GM03348 (cell line): ENCODE results near the gene KDM4C.
"Not testable (repeated sequence)": the region's sequence is repeated elsewhere in the genome, so short reads cannot be mapped to it uniquely, and the experiment has no call there.

ENCODE experiments used
- DNase-seq: peaks from one replicate; pipeline ENCODE4 v3.0.0; 2012; ENCODE audit warnings: low spot score

Gene KDM4C

DNA sequence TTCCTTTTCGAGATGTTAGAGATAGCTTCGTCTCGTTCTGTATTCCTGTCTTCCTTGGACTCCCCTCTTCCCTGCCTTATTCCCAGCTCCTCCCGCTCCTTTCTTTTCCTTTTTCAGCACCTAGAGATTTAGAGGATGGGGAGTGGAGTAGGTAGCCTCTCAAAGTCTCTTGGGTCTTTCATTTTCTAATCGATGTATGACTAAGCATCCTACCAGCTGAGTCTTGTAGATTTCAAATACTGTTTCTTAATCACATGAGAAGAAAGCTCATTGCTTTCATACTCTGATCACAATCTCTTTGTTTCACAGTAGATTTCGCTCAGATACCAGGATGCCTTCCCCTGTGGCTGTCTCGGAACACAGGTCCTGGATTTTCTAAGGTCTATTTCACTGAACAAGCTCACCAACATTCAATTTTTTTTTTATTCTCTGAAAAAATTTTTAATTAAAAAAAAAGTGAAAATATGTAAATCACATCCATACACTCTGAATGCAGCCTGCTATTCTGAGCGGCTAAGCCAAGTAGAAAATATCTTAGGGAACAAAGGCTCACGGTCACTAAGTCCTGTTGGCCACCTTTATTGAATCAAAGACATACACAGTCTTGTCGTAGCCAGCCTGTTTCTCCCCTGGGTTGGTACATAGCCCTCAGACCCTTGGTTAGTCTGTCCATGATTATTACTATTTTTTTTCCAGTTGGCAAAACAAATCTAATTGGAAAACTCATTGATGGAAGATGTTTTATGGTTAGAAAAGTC is 413.8 kb downstream of the KDM4C start:
- no peak for DNase-seq

DNA sequence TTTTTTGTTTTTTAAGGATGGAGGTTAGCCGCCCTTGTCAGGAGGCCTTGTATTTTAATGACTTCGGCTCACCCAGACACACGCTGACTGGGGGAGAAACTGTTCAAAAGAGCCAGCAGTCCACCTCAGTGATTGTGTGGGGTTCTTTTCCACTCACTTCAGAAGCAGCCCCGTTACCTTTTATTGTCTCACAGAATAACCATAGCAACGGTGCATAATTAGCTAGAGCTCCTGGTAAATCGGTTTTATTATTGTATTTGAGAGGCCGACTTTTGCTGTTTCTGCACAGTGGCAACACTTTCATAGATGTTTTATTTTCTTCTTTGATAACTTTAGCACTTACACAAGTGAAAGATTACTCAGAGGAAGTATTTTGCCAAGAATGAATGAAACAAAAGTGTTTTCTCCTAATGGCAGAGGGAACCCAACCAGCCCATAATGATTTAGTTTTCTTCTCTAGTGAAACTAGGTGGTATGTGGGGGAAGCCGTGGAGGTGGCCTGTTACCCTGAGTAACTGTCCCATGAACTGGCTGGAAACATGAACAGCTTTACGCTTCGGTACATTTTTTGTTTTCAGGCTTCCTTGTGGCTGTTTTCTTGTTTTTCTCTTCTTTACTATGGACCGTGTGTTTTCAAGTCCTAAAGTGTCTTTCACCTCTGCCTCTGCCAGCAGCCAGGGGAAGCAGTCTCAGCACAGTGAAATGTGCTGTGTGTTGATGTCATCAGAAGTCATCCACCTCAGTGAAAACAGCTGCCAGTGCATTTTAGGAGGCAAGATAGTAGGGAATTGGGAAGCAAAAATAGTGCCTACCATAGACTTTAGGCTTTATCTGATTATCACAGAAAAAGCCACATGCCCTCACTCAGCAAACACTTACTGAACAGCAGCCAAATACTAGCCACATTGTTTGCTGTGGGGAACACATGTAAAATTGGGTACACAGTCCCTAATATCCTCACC is 414.7 kb downstream of the KDM4C start:
- DNase-seq = peak; percentile 55

DNA sequence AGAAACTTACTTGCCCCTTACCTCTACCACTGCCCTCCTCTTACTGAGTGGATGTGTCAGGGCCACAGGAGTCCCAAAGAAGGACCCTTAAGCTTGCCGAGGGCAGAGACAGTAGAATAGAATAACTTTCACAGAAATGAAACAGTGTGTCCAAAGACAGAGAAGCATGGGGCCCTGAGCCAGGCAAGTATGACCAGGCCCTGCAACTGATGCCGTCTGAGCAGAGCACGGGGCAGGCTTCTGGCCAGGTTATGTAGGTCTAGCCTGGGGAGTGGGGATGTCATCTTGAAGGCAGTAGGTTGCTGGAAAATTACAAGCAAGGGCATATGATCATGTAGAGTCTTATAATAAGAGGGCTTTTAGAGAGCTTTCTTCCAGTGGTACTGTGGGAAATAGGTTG is 415.4 kb downstream of the KDM4C start:
- no peak for DNase-seq

DNA sequence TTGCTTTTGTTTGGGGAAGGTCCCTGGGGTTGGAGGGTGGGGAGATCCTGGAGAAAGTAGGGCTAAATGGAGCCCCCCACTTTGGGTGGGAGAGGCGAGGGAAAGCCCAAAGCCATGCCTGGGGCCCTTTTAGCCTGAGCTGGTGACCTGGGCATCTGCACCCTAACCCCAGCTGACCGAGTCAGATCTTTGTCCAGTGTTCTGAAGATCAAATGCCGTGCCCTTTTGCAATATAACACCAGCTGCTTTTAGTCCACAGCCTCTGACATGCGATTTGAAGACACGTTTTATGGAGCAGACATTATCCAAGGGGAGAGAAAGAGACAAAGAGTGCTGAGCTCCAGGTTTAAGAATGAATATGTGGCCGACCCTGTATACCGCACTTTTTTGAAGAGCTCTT is 416.5 kb downstream of the KDM4C start:
- no peak for DNase-seq

DNA sequence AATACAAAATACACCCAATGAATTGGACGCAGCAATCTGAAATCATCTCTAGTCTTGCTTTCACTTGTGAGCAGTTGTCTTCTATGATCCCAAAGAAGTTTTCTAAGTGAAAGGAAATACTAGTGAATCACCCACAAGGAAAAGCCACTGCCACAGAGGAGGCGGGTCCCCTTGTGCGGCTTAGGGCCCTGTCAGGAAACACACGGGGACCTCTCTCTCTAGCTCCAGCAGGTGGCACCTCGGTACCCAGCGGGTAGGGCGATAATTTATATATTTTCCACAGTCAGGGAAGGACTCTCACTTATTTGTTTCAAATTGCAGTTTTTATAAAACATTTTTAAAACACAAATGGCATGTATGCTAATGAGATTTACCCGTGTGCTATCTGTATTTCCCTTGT is 417.1 kb downstream of the KDM4C start:
- DNase-seq = no peak

DNA sequence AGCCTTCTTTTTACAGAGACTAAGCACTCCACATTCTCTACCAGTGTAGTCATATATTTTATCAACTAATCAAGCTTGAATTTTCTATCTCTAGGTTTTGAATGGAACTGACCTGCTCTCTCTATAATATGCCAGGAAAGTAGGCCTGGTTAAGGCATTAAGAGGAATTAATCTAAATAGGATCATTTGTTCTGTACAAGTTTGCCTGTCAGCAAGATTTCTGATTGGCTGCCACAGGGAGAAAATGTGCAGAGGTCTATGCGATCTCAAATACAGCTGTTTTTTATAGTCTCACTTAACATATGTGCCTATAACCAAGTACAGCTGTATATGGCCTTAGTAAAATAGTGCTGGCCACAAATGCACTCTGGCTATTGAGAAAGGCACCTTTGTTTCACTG is 418.8 kb downstream of the KDM4C start:
- no peak for DNase-seq

DNA sequence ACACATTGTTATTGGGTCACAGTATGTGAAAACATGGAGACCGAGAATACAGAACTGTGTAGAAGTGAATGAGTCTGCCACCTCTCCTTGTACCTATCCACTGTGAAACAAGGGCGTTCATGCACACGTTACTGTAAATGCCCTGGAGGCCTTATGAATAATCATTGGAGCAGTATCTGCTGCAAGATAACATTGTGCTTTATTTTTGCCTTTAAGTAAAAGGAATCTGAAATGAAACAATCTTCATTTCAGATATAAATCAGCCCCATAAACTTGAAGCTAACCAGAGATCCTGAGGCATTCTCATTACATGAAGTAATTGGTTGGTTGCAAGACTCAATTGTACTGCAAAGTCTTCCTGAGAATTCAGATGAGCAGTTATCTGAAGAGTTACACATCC is 419.6 kb downstream of the KDM4C start:
- no peak for DNase-seq

DNA sequence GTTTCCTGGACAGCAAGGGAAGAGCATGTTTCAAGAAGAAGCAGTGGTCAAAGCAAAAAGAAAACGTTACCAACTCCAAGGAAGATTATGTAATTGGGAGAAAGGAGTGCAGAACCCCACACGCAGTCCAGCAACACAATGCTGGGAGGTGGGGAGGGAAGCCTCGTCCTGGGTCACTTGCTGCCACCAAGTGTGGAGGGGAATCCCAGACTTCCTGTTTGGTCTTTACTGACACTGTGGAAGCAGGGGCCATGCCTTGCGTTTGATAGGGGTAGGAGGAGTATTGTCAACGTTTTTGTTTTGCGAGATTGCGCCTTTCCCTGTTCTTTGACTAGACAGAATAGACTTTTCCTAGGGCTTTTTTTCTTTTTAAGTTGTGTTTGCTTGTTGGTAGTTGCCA is 421.0 kb downstream of the KDM4C start:
- no peak for DNase-seq

DNA sequence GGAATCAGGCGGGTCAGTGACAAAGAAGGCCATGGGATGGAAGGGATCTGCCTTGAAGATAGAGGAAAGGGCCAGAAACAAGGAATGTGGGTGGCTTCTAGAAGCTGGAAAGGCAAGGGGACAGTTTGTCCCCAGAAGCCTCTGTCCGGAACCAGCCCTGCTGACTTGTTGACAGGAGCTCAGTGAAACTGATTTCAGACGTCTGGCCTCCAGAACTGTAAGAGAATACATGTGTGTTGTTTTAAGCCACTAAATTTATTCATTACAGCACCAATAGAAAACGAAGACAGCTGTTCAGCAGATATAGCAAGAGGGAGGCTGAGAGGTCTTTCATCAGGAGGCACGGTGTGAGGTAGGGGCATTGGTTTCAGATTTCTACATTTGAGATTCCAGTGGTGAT is 422.5 kb downstream of the KDM4C start:
- no peak for DNase-seq

DNA sequence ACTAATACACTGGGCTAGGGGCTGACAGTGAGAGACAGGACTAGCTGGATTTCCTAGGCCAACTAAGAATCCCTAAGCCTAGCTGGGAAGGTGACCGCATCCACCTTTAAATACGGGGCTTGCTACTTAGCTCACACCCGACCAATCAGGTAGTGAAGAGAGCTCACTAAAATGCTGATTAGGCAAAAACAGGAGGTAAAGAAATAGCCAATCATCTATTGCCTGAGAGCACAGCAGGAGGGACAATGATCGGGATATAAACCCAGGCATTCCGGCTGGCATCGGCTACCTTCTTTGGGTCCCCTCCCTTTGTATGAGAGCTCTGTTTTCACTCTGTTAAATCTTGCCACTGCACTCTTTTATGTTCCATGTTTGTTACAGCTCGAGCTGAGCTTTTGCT is 425.4 kb downstream of the KDM4C start:
- DNase-seq = not testable (repeated sequence)

DNA sequence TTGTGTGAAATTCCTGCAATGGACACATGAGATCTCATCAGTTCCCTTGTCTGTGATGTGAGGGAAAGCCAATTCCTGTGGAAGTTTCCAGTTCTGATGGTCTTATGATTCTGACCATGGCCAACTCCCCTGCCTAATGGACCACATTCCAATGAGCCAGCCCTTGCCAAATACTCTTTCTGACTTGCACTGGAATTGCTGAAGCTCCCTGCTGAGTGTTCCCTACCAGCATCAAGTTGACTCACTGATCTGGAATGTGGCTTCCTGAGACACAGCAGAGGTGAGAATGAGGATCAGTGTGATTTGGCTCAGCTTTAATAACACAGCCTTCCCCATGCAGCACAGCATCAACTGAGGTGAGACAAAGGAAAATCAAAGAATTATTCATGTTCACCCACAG is 427.8 kb downstream of the KDM4C start:
- DNase-seq = peak; percentile 66

DNA sequence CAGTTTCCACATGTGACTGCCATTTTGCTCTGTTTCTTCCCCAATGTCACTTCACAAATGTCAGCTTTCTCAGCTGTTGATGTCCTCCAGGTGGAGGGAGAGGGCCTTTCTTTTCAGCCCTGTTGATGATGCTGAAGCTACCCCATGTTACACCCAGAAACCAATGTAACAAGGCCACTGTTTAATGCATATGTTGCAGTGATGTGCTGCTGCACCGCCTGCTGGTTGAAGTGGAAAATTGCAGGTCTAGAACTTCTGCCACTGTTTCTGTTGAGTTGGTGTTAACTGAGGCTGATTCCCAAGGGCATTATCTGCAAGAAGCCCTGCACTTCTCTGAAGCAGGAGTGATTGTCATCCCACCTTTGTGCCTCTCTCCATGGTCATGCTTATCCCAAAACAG is 428.4 kb downstream of the KDM4C start:
- DNase-seq = no peak

DNA sequence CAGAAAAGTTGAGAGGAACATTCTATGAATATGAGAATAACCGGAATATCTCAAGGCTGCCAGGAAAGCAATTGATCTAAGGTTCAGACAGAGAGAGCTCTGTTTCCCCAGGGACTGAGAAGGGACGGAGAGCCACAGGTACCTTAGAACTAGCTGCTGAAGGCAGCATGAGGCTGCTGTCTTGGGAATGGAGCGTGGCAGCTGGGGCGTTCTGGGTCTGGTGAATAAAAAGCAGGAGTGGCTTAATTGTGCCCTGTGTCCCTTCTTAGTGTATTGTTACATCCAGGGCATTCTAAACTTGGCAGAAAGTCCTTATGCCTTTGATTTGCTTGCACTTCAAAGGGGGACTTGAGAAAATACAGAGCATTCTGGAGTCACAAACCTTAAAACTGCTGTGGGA is 434.5 kb downstream of the KDM4C start:
- no peak for DNase-seq

DNA sequence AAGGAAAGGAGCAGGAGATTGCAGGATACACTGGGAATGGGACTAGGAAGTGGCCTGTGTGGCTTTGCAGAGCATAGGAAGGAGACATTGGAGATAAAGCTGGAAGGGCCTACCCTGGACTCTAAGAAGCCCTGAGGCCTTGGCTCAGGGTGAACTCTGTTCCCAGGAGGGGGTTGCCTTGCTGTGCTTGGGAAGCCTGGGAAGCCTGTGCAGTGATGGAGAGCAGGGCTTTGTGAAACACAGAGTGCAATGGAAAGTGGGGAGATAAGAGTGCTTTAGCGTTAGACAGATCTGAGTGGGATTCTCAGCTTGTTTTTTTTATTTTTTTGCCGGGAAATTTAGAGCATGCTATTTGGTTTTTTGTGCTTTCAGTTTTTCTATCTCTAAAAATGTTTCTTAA is 437.8 kb downstream of the KDM4C start:
- no peak for DNase-seq

DNA sequence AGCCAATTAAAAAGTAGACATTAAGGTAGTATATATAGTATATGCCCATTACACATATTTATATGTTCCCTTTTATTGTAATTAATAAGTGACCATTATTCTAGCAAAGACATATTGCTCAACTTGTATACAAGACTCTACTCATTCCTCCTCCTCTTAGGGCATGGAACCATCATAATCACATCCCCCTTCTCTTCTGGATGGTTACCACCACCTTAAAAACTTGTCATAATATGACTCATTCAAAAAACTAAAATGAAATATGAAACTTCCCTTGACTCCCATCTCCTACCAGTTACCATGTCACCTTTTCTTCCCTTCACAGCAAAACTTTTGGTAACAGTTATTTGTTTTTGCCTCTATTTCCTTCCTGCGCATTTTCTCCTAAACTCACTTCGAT is 438.7 kb downstream of the KDM4C start:
- no peak for DNase-seq

DNA sequence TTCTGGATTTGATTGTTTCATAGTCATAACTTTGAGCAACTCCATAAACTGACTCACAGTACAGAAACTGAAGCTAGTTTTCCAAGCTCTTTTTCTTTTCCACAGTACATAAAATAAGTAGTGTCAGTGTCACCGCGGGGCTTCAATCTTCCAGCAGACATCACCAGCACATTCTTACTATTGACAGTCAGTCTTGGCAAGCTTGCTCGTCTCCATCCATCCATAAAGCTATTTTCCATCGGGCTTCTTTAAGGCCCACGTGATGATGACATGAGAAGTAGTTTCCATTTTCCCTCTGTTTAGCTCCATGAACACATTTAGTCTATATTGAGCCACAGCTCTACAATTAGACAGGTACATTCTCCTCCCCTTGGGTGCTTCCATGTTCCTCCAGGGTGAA is 443.4 kb downstream of the KDM4C start:
- no peak for DNase-seq

DNA sequence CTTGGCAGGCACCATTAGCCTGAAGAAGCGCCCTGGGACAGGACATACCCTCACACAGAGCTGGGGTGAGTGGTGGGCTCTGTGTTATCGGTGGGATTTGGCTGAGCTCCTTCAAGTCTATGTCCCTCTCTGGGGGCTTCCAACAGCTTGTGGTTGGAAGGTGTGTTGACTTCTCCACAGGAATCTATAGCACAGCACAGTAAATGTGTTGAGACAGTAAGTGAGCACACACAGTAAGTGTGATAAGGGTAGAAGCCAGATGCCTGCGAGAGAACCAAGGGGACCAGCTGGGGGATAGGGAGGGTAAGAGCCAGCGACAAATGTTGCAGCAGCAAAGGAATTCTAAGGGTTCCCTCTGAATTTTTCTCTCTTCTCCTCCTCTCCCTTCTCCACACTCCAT is 448.0 kb downstream of the KDM4C start:
- no peak for DNase-seq

DNA sequence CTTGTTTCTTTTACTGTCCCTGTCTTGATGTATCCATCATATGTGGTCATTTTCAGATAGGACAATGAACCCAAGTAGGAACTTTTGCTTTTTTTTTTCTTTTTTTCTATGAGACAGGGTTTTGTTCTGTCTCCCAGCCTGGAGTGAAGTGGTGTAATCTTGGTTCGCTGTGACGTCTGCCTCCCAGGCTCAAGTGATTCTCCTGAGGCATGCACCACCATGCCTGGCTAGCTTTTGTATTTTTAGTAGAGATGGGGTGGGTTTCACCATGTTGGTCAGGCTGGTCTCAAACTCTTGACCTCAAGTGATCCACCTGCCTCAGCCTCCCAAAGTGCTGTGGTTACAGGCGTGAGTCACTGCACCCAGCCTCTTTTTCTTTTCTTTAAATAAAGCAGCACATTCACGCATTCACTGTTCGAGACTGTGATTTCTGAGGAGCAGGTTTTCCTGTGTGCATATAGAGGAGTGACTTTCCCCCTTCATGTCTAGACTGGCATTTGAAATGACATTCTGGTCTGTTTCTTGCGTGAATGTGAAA is 448.5 kb downstream of the KDM4C start:
- DNase-seq = no peak

DNA sequence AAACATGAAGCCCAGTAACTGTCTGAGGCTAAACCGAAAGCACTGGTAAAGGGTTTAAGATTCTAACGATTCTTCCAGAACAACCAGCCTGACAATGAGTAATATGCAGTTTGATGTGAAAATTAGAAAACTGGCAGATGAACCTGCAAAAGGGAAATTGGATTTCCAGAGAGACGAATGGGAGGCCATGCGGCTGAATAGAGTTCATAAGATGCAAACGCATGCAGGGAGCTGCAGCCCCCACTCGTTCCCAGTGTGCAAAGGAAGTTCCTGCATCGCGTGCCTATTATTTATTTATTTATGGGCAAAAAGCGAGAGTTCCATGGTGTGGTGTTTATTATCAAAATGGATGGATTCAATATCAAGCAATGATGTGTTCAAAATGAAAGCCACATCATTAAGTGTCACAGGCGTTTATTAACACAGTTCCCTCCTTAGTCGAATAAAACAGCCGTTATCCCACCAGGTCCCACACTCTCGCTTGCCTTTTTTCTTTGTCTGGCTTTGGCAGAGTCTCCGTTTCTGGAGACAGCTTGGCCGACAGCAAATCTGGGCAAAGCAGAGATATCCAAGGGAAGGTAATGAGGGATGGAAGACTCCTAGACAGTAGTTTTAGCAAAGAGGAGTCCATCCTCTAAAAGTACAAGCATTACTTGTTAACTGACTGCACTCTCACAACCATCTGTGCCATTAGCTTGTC is 451.4 kb downstream of the KDM4C start:
- no peak for DNase-seq

DNA sequence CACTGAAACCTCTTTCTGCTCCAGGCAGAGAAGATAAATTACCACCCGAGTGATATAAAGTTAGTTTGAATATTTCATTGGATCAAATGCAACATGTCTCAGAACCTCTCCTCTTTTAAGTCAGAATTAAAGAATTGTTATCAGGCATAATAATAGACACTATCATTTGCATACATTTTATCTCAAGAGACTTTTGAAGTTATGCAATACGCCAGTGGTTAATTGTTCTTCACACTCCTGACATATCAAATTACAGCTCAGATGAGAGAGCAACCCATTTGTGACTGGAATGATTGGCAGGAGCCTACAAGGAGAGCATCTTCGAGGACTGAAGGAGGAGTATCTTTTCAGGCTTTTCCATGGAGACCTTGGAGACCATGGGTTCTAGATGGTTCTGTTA is 452.2 kb downstream of the KDM4C start:
- DNase-seq = no peak

DNA sequence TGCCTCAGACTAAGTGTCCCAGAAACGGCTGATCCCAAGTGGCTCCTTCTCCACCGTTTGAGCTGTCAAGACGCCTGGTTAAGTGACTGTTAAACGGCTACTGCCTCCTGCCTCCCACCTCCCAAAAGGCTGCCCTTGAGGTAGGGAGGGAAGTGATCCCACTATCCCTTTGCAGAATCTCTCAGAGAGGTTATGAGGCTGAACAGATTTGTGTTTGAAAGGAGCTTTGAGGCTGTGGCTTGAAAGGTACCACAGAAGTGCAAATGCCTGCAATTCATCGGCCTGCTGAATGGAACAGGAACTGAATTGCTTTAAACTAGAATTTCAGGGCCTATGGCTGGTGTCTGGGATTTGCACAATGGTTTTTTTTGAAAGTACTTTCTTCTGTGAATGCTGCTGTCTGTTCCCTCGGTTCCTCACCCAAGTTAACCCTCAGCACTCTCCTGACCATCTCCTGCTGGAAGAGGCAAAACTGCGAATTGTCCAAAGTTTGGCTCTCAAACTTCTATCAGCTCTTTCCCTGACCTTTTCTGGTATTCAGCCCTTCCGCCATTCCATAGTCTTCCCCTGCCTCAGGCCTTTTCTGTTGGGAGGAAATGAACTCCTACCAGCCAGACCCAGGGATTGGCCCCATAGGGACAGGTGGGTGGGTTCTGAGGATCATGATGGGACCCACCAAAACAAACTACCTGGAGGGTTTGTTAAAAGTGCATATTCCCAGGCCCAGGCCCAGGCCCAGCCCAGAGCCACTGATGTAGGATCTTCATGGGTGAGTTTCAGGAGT is 453.3 kb downstream of the KDM4C start:
- no peak for DNase-seq

DNA sequence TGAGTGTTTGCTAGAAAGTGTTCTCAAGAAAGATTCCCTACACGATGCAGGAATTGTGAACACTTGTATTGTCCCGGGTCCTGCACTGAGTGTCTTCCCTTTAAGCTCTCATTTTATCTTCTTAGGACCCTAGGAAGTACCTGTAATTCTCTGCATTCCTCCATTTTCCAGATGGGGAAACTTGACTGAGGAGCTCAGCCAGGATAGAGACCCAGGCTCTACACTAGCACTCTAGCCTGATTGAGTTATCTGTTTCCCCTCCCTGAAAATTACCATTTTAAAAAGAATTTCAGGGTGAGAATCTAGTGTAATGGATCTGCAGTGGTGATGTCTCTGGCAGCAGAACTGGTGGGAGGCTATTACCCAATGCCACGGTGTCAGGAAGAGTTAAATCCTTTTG is 453.9 kb downstream of the KDM4C start:
- DNase-seq = no peak
